ENCODE measurements around the gene IDH1.

The IDH1 gene

DNA sequence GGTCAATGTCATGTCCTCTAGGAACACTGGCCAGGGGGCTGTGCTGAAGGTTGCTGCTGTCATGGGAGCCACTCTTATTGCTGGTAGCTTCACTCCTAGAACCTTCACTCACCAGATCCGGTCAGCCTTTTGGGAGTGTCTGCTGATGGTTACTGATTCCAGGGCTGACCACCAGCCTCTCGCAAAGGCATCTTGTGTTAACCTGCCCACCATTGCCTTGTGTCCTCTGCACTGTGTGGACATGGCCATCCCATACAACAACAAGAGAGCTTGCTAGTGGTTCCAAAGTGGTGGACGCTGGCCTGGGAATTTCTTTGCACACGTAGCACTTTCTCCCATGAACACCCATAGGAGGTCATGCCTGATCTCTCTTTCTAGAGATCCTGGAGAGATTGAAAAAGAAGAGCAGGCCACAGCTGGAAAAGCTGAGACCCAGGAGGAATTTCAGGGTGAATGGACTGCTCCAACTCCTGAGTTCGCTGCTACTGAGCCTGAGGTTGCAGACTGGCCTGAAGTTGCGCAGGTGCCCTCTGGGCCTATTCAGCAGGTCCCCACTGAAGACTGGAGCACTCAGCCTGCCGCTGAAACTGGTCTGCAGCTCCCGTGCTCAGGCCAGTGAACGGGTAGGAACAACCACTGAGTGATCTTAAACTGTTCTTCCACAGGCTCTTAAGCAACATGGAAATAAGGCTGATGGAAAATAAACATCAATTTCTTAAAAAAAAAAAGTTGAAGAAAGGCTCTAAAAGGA, 46.4 kb downstream of the IDH1 start:
- no peak for DNase-seq

GRCh38 chr2:208207769-208208168, 47.1 kb downstream of the IDH1 start:
- no peak for DNase-seq

DNA sequence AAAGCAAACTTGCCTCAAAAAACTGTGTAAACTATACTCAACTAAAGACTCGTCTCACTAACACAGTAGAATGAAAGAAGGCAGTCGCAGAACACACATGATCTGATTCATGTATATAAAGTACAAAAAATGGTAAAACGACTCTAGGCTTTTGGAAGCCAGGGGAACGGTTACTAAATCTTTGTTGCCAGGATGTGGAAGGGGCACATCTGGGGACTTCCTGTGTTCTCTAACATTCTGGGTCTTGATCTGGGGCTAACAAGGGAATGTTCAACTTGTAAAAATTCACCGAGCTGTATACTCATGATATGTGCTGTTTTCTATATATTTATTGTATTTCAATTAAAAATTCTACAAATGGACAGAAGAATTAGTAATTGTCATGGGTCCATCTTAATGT, 50.7 kb downstream of the IDH1 start:
- DNase-seq, result no peak

DNA sequence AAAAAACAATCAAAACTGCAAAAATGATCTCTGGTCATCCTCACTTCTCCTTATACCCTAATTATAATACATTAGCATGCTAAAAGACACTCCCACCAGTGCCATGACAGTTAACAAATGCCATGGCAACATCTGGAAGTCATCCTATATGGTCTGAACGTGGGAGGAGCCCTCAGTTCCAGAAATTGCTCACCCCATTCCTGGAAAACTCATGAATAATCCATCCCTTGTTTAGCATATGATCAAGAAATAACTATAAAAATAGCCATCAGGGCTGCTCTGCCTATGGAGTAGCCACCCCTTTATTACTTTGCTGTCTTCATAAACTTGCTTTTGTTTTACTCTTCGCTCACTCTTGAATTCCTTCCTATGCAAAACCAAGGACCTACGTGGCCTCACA, 59.3 kb downstream of the IDH1 start:
- no peak for DNase-seq

- no peak for DNase-seq
Observed at GRCh38 chr2:208192611-208193236, 62.1 kb downstream of the IDH1 start.

DNA sequence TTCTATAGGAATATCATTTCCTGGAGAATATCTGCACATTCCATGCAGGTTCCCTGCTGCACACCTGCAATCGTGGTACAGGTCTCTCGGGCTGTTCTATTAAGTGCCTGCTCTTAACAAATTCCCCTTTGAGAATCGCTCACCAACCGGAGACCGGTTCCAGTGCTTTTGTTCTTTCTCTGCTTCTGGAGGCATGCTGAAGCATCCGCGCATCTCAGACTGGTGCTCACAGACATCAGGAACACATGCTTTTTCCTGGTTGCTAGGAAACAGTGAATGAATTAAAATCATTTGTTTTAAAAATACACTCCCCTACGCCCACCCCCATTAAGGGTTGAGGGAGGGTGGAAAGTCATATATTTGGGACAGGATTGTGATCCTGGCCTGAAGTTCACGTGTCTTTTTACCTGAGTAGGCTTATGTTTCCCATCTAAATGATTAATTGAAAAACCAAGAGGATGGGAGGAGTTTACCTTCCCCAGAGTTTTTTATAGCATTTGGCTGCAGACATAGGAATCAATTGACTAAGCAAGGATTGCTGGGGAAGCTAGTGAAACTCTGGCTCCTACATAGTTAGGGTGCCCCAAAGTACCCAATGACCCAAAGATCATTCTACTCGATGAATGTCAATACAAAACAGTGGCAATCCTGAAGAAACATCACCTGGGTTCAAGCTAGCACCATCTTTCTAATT, 64.9 kb downstream of the IDH1 start, which contains the start of gene C2orf80:
Gene C2orf80 (minus strand): TSS at position 221 of the 694 bp plus-strand sequence. CDS start 3,044 bp downstream, outside the sequence.
- no peak for DNase-seq

DNA sequence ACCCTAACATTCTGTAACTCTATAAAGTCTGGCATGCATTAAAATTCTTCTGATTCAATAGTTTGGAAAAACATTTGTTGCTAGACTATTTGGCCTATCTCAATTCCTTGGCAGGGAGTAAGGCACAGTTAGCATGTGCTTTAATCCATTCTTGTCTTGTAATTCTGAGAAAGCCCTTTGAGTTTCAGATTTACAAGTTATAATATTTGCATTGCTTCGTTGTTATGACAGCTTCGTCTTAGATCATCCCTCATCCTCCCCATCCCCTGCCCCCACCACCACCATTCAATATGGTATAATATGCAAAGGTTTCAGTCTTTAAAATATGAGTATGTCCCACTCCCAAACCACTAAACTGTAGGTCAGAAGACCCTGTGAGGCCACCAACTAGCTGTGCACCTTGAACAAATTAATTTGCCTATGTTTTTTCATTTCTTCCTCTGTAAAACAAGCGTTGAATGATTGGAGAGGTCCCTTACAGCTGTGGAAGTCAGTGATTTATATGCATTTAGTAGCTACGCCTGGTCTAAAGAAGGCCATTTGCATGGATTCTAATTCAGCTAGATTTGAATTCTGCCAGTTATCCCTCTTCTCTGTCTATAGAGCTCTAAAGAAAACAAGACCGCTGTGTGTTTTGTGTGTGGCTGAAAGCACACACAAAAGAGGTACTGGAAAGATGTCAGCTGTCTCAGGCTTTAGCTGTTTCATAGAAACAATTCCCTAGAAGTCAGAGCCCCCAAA, 65.6 kb downstream of the IDH1 start:
- DNase-seq, result no peak

- no peak for DNase-seq
Observed at GRCh38 chr2:208186893-208187292, 68.0 kb downstream of the IDH1 start.

DNA sequence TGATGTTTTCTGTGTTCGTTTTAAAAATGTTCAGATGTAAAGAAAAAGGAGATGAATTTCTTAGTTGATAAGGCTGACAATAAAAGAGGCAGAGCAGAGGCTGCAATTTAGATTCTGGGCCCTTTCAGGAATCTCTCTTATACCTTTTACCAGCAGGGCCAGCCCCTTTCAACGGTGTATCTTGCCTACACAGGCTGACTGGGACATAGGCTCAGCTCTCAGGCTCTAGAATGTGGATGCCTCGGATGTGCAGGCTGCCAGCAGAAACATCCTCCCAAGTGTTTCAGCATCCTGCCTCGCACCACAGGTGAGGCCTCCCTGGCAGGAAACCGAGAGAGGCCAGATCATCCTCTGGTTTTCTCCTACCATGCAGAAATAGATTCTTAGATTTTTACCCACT, 68.4 kb downstream of the IDH1 start:
- no peak for DNase-seq
